Transverse colon (tissue), 4 donors: ENCODE results near the gene CYP4A22. TPM values are rescaled to one million over a fixed set of nuclear protein-coding genes. Genes with fewer than 3 reads are reported as not detected.

ENCODE experiments used
- DNase-seq: peaks from one replicate; pipeline ENCODE4 v3.0.0-alpha.2; 2019
- H3K27ac ChIP-seq, 4 donors: fragments of 200-600 bp; sonication (generic); 2 replicates each; pipeline ENCODE4 v1.5.1; 2016 to 2018; ENCODE audit warnings: inconsistent platforms in 4 of 4
- H3K27me3 ChIP-seq: fragments of 200-600 bp; sonication (generic); 2 replicates; pipeline ENCODE4 v1.5.1; 2017; ENCODE audit warnings: inconsistent platforms
- H3K36me3 ChIP-seq, 4 donors: fragments of 200-600 bp; sonication (generic); 2 replicates each; pipeline ENCODE4 v1.5.1; 2017 to 2019; ENCODE audit warnings: inconsistent platforms in 4 of 4
- H3K4me1 ChIP-seq, 4 donors: fragments of 200-600 bp; sonication (generic); 2 replicates each; pipeline ENCODE4 v1.5.1; 2017 to 2020; ENCODE audit warnings: inconsistent platforms in 4 of 4
- H3K4me3 ChIP-seq, 4 donors: fragments of 200-600 bp; sonication (generic); 1 replicate in 1 of 4; 2 replicates in 3 of 4; pipeline versions ENCODE4 v1.5.1 to v1.6.1; 2017 to 2019; ENCODE audit warnings: inconsistent platforms in 4 of 4
- H3K9me3 ChIP-seq, 2 donors: fragments of 200-600 bp; sonication (generic); 2 replicates each; pipeline ENCODE4 v1.5.1; 2017 to 2019; ENCODE audit warnings: inconsistent platforms in 2 of 2
- EP300 ChIP-seq: sonication (generic); formaldehyde crosslinking; IDR thresholded peaks from one replicate; pipeline ENCODE4 v1.6.1; 2017; ENCODE audit warnings: antibody characterized with exemption, low read depth
- POLR2A ChIP-seq: fragments of 450-650 bp; IDR thresholded peaks from one replicate; pipeline ENCODE4 v1.6.1; 2016; ENCODE audit warnings: antibody characterized with exemption, mild to moderate bottlenecking, moderate library complexity
- POLR2AphosphoS5 ChIP-seq, 3 donors: sonication (generic); formaldehyde crosslinking; IDR thresholded peaks; one replicate each; pipeline ENCODE4 v1.6.1; 2016; ENCODE audit warnings: antibody characterized with exemption in 3 of 3
- WGBS, 2 donors: methylation state at CpG; one replicate each; pipeline ENCODE4 v1.1.5; 2018; ENCODE audit warnings: low coverage in 1 of 2; 5-methylcytosine and 5-hydroxymethylcytosine counted together
- in situ Hi-C, 4 donors: fragments of 200-750 bp; cut with MboI; loops; one replicate each; pipeline versions ENCODE4 v1.15.0 to v1.15.1; 2017; ENCODE audit warnings: low sequenced_read_pairs in 3 of 4, low pct_ligation_motif_present in 1 of 4, low pct_unique_long_range_greater_than_20kb in 1 of 4
- intact Hi-C: fragments of 100-400 bp; cut with DNase I; formaldehyde crosslinking; loops from one replicate; pipeline ENCODE4 v1.15.1; 2023; ENCODE audit warnings: low total_unique reads
- total RNA-seq, 4 donors: library from RNA; depleted of rRNA; stranded (reverse); fragments of >200 nt; gene quantifications; one replicate each; pipeline ENCODE4 v1.1.0, GENCODE V29; 2016
- TF ChIP-seq, protein P1 (sequence below), 5 experiments: fragments of 200-600 bp in 3 of 5; fragments of 450-650 bp in 2 of 5; sonication (generic) in 3 of 5; IDR thresholded peaks; 1 replicate in 2 of 5; 2 replicates in 3 of 5; pipeline ENCODE4 v1.5.1; 2016 to 2017; ENCODE audit warnings: antibody characterized with exemption in 5 of 5, inconsistent platforms in 3 of 5, mild to moderate bottlenecking in 2 of 5, moderate library complexity in 1 of 5

Gene CYP4A22
- total RNA-seq, 4 donors from 2014 or later, result not detected

DNA sequence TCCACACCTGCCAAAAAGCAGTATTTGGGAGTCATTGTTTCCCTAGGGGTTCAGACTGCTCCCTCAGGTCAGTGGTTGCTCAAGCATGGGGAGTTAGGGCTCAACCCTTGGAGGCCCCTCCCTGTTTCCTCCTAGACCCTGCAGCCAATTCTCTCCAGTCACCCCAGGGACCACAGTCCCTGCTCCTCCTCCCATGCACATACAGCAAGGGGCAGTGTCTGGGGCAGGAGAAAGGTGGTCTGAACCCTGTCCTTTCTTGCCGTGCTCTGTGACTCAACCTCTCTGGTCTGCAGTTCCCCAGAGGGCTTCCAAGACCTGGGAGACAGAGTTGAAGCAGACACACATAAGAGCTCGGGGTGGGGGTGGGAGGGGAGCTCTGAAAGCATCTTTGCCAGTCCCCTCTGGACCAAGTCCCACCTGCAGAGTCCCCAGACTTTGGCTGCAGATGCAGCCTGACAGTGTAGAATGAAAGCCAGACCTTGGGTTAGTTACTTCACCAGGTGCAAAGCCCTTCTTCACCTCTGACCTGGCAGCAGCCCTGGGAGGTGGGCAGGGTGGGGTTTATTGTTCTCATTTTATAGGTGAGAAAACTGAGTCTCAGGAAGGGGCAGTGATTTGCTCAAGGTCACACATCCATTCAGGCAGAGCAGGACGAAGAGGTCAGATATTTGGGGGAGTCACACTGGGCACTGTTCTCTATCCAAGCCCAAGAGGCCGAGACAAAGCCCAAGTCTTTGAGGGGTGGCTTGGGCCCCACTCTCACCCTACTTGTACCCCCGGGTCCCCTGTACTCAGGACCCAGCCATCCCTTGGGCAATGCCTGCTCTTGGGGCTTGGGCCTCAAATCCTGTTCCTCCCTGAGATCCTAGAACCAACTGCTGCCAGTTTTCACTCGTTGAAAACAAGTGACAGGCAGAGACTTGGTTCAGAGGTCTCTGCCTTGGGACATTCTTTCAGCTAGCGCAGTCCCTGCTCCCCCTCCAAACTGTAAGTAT is 51.8 kb downstream of the CYP4A22 start:
- peaks cover 7 to 46% (median 42%) of the 10 kb centered on the region in 4 donors for H3K4me1 ChIP-seq
- in situ Hi-C loops, result loop anchor here (25.0 kb wide), 2 partner anchors 223 to 523 kb away; partner anchors contain the start of gene FOXE3 (in 2 of the 4)

DNA sequence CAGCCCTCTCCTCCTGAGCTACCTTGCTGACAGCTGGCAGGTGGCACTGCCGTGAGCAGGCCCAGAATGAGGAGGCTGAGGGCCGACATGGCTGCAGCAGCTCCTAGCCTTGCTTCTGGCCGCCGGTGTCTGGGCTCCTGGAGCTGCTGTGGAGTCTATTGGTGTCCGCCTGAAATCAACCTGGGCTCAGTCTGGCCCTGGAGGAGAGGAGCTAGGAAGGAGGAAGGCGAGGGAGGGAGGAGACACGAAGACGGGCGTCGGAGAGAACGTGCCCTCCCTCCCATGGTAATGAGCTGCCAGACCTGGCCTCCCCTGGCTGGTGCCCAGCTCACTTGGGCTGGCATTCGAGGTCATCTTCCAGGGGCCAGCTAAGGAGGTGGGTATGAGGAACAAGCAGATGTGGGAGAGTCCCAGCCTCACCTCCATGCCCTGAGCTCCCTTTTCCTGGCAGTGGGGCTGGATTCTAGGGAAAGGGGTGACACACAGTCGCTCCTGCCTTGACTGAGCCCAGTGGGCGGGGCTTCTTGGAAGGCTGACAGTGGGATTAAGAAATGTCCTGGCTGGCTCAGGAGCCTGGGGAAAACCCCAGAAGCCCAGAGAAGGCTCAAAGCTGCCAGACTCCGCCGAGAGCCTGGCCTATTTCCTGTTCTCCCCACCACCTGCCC is 52.7 kb downstream of the CYP4A22 start, which contains the start of gene PDZK1IP1:
TSS of gene PDZK1IP1 (minus strand) at position 193 of the 665 bp plus-strand sequence. CDS start at position 89, 104 bp downstream.
- Histone ChIP-seq H3K36me3 (no peaks in the 10 kb centered on the region), H3K4me3 (peak within 1 kb of the TSS in 3 of 4 donors; percentile 2 to 32 (median 8)), H3K4me1 (peaks cover 7 to 46% (median 42%) of the 10 kb centered on the region in 4 donors), H3K27ac (peak within 1 kb of the TSS; percentile 71 to 86 (median 81)), H3K9me3 (no peaks in the 10 kb centered on the region), H3K27me3 (no peaks in the 10 kb centered on the region)
- peak; percentile 90 for DNase-seq
- 40% methylated on average over 14 of the region's 16 CpGs; no CpG with 5 or more reads in 1 of the 2 donors for WGBS, 2 donors
- in situ Hi-C loops (loop anchor here (10.0 to 25.0 kb wide), 3 partner anchors 75 to 522 kb away; partner anchors contain the start of gene FOXE3 (in 2 of the 4)), intact Hi-C loops (no loop called here)
- TF ChIP-seq, protein P1, sequence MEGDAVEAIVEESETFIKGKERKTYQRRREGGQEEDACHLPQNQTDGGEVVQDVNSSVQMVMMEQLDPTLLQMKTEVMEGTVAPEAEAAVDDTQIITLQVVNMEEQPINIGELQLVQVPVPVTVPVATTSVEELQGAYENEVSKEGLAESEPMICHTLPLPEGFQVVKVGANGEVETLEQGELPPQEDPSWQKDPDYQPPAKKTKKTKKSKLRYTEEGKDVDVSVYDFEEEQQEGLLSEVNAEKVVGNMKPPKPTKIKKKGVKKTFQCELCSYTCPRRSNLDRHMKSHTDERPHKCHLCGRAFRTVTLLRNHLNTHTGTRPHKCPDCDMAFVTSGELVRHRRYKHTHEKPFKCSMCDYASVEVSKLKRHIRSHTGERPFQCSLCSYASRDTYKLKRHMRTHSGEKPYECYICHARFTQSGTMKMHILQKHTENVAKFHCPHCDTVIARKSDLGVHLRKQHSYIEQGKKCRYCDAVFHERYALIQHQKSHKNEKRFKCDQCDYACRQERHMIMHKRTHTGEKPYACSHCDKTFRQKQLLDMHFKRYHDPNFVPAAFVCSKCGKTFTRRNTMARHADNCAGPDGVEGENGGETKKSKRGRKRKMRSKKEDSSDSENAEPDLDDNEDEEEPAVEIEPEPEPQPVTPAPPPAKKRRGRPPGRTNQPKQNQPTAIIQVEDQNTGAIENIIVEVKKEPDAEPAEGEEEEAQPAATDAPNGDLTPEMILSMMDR (IDR thresholded peaks at IDR 0.05), result no peak
- TF ChIP-seq POLR2AphosphoS5 (IDR thresholded peaks at IDR 0.05) (peak in 2 of 3 donors; percentile 39 to 72), POLR2A (peak; percentile 39), EP300 (no peak)

More for the DNA sequence above, 51.8 kb downstream of the CYP4A22 start:
- TF ChIP-seq EP300 (no peak), POLR2A (no peak), POLR2AphosphoS5 (IDR thresholded peaks at IDR 0.05) (no peak)
- TF ChIP-seq, protein P1 (IDR thresholded peaks at IDR 0.05), result no peak
- DNase-seq, result no peak
- Histone ChIP-seq H3K9me3 (no peaks in the 10 kb centered on the region), H3K27ac (peak overlapping the region; percentile 71 to 86 (median 81)), H3K27me3 (no peaks in the 10 kb centered on the region), H3K4me3 (peak overlapping the region in 3 of 4 donors; percentile 2 to 32 (median 8)), H3K36me3 (no peaks in the 10 kb centered on the region)
- intact Hi-C loops, result no loop called here
- WGBS, 2 donors, result 52 to 64% methylated on average over 2 to 7 of the region's 7 CpGs

DNA sequence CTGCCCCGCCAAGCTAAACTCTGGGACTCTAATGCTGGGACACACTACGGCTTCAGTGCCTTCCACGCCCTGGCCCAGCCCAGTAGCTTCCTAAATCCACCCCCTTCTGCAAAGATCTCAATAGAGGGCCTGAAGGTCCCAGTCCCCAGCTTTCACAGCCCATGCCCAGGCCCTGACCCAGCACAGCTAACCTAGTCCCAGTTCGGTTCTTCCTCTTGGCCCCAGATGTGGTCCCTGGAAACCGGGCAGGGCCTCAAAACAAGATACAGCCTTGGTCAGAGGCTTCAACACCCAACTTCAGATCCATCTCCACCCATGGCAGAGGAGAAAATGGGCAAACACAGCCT is 53.2 kb downstream of the CYP4A22 start:
- peak overlapping the region; percentile 71 to 86 (median 81) for H3K27ac ChIP-seq
- peaks cover 7 to 46% (median 42%) of the 10 kb centered on the region in 4 donors for H3K4me1 ChIP-seq
- H3K36me3 ChIP-seq, result no peaks in the 10 kb centered on the region
- TF ChIP-seq, protein P1 (IDR thresholded peaks at IDR 0.05), result no peak
- TF ChIP-seq POLR2AphosphoS5 (IDR thresholded peaks at IDR 0.05) (no peak), EP300 (no peak), POLR2A (no peak)
- intact Hi-C loops (no loop called here), in situ Hi-C loops (loop anchor here (10.0 to 25.0 kb wide), 3 partner anchors 74 to 522 kb away; partner anchors contain the start of gene FOXE3 (in 2 of the 4))
- H3K9me3 ChIP-seq, result no peaks in the 10 kb centered on the region
- no peaks in the 10 kb centered on the region for H3K27me3 ChIP-seq
- 38 to 68% methylated on average over 3 to 5 of the region's 5 CpGs for WGBS, 2 donors
- no peak overlapping the region for H3K4me3 ChIP-seq
- DNase-seq, result no peak
